ENCODE measurements around the gene SYNE1. TPM values are rescaled to one million over a fixed set of nuclear protein-coding genes. Genes with fewer than 3 reads are reported as not detected.

SYNE1 gene, protein sequence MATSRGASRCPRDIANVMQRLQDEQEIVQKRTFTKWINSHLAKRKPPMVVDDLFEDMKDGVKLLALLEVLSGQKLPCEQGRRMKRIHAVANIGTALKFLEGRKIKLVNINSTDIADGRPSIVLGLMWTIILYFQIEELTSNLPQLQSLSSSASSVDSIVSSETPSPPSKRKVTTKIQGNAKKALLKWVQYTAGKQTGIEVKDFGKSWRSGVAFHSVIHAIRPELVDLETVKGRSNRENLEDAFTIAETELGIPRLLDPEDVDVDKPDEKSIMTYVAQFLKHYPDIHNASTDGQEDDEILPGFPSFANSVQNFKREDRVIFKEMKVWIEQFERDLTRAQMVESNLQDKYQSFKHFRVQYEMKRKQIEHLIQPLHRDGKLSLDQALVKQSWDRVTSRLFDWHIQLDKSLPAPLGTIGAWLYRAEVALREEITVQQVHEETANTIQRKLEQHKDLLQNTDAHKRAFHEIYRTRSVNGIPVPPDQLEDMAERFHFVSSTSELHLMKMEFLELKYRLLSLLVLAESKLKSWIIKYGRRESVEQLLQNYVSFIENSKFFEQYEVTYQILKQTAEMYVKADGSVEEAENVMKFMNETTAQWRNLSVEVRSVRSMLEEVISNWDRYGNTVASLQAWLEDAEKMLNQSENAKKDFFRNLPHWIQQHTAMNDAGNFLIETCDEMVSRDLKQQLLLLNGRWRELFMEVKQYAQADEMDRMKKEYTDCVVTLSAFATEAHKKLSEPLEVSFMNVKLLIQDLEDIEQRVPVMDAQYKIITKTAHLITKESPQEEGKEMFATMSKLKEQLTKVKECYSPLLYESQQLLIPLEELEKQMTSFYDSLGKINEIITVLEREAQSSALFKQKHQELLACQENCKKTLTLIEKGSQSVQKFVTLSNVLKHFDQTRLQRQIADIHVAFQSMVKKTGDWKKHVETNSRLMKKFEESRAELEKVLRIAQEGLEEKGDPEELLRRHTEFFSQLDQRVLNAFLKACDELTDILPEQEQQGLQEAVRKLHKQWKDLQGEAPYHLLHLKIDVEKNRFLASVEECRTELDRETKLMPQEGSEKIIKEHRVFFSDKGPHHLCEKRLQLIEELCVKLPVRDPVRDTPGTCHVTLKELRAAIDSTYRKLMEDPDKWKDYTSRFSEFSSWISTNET (N-terminal part only)
- 28.5 and 39.7 TPM in 2 replicates for polyA plus RNA-seq (2011; rRNA removed)
- 15.2 and 17.9 TPM in 2 replicates for polyA plus RNA-seq (2012; cell fraction: cytosol; rRNA removed)
- polyA plus RNA-seq (2012; cell fraction: nucleus; rRNA removed), result 62.4 and 65.6 TPM in 2 replicates
- 9.9 to 15.9 TPM (median 10.5 TPM) in 3 replicates for polyA plus RNA-seq (2017; fragmentation: RNase III; extraction: RNeasy Plus Mini Kit Qiagen cat#74134 plus additional on column Dnase treatment)
- 103 and 134 TPM in 2 replicates for polyA minus RNA-seq (2011; rRNA and poly(A)+ RNA removed)

DNA sequence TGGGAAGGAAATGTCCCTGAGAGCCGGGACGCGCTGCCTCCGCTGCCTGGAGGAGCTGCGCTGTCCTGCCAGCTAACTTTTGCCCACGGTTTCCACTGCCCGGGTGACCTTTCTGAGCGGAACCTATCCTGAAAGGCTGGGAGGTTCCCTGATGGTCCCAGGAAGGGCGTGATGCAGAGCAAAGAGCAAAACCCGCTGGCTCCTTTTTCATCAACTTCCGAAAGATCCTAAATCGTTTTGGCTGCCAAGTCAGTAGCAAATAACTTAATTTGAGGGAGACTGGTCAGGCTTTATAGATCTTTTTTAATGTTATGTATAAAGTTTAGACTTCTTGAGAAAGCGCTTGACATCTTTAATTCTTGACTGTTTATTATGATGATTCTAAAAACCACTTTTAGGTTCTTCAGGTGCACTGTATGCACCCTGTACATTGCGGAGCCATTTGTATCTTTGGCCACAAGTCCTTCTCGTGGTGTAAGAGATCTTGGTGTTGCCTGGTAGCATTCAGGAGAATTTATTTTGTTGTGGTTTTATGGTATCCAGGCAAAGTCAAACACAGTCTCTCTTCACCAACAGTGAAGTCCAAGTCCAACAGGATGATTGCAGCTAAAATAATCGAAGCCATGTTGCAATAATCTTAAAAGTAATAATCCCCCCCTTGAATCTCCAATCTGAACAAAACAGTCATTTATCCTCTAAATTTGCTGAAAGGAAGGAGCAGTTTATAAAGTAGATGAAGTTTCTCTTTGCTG lies at the start of gene SYNE1:
SYNE1 (minus strand) TSS at position 67 of the 752 bp plus-strand sequence. CDS start 9,031 bp downstream, outside the sequence.
- FAIRE-seq (no peak), ATAC-seq (peak; percentile 76 to 79), DNase-seq (ENCODE audit: low read depth in 1 of 2, low spot score in 1 of 2) (peak; percentile 5 to 12)
- H3K4me3 ChIP-seq, result peak within 1 kb of the TSS; percentile 73
- ChIA-PET CTCF (interaction anchor here (1.5 kb wide), 1 partner anchor 34 kb away, joined by 3 read pairs; no protein-coding TSS in a partner anchor), POLR2A (no interaction called here)
- TF ChIP-seq CBX8 (IDR thresholded peaks at IDR 0.05) (peak; percentile 72; the same call in 1 of the 2 replicates), EHMT2 (IDR thresholded peaks at IDR 0.05; ENCODE audit: low read depth) (no peak), ESRRA (IDR thresholded peaks at IDR 0.05; ENCODE audit: borderline replicate concordance, low read length) (no peak), RFX5 (IDR thresholded peaks at IDR 0.05) (no peak), PHF8 (IDR thresholded peaks at IDR 0.05; ENCODE audit: borderline replicate concordance, low read depth) (no peak), KDM1A (IDR thresholded peaks at IDR 0.05; ENCODE audit: low read depth) (no peak), NR3C1 (IDR thresholded peaks at IDR 0.05) (no peak), JUN (IDR thresholded peaks at IDR 0.05) (no peak), BHLHE40 (IDR thresholded peaks at IDR 0.05; ENCODE audit: low read depth, low read length) (no peak), PBX3 (IDR thresholded peaks at IDR 0.05) (no peak), RNF2 (IDR thresholded peaks at IDR 0.05; ENCODE audit: borderline replicate concordance, low read depth) (peak; percentile 20; the same call in 1 of the 2 replicates)
- TF ChIP-seq, protein P1, sequence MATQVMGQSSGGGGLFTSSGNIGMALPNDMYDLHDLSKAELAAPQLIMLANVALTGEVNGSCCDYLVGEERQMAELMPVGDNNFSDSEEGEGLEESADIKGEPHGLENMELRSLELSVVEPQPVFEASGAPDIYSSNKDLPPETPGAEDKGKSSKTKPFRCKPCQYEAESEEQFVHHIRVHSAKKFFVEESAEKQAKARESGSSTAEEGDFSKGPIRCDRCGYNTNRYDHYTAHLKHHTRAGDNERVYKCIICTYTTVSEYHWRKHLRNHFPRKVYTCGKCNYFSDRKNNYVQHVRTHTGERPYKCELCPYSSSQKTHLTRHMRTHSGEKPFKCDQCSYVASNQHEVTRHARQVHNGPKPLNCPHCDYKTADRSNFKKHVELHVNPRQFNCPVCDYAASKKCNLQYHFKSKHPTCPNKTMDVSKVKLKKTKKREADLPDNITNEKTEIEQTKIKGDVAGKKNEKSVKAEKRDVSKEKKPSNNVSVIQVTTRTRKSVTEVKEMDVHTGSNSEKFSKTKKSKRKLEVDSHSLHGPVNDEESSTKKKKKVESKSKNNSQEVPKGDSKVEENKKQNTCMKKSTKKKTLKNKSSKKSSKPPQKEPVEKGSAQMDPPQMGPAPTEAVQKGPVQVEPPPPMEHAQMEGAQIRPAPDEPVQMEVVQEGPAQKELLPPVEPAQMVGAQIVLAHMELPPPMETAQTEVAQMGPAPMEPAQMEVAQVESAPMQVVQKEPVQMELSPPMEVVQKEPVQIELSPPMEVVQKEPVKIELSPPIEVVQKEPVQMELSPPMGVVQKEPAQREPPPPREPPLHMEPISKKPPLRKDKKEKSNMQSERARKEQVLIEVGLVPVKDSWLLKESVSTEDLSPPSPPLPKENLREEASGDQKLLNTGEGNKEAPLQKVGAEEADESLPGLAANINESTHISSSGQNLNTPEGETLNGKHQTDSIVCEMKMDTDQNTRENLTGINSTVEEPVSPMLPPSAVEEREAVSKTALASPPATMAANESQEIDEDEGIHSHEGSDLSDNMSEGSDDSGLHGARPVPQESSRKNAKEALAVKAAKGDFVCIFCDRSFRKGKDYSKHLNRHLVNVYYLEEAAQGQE (IDR thresholded peaks at IDR 0.05), result no peak
- TF ChIP-seq, protein P2, sequence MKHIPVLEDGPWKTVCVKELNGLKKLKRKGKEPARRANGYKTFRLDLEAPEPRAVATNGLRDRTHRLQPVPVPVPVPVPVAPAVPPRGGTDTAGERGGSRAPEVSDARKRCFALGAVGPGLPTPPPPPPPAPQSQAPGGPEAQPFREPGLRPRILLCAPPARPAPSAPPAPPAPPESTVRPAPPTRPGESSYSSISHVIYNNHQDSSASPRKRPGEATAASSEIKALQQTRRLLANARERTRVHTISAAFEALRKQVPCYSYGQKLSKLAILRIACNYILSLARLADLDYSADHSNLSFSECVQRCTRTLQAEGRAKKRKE (CRISPR knock-in tag; IDR thresholded peaks at IDR 0.05; ENCODE audit: low read depth), result no peak
- peak within 1 kb of the TSS; percentile 95 for H3K4me2 ChIP-seq
- no peaks in the 10 kb centered on the region for H3K4me1 ChIP-seq
- no peaks in the 10 kb centered on the region for H3K9me3 ChIP-seq
- 38% methylated on average over 11 of the region's 16 CpGs for WGBS (ENCODE audit: missing lambda C conversion rate)
- H3K27ac ChIP-seq, result peak within 1 kb of the TSS; percentile 42 to 86; a peak in 4 of 6 replicates

DNA sequence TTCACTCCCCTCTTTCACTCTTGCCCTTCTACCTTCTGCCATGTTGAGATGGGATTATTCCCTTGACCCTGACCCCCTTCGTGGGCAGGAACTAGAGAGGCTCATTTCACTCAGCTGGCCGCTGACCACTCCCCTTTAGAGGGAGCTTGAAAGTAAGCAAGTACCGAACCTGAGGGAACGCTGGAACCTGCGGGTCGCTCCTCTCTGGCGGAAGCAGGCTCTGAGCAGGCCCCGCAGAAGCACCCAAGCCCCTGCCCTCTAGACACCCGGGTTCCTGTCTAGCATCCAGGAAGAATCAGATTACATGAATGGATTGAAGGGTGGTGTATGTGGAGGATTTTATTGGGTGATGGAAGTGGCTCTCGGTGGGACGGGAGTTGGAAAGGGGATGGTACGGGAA lies 48.7 kb upstream of the SYNE1 start:
- ATAC-seq, result no peak
- CTCF ChIA-PET, result no interaction called here
- Histone ChIP-seq H3K4me1 (no peaks in the 10 kb centered on the region), H3K27ac (no peak overlapping the region), H3K9me3 (no peaks in the 10 kb centered on the region), H3K4me2 (no peak overlapping the region), H3K4me3 (no peak overlapping the region)
- no peak for DNase-seq (ENCODE audit: low read depth in 1 of 2, low spot score in 1 of 2)
- WGBS (ENCODE audit: missing lambda C conversion rate), result 69% methylated on average over 12 of the region's 12 CpGs
- POLR2A ChIA-PET, result no interaction called here
- FAIRE-seq, result no peak
- TF ChIP-seq EHMT2 (IDR thresholded peaks at IDR 0.05; ENCODE audit: low read depth) (no peak), TP53 (CRISPR knock-in tag; IDR thresholded peaks at IDR 0.05) (no peak), BHLHE40 (IDR thresholded peaks at IDR 0.05; ENCODE audit: low read depth, low read length) (no peak), KDM5A (IDR thresholded peaks at IDR 0.05) (no peak), NFE2L2 (conservative IDR thresholded peaks at IDR 0.05; ENCODE audit: low read length) (no peak), MYC (IDR thresholded peaks at IDR 0.05; ENCODE audit: borderline replicate concordance, low read length) (no peak), RFX5 (IDR thresholded peaks at IDR 0.05) (no peak), RNF2 (IDR thresholded peaks at IDR 0.05; ENCODE audit: borderline replicate concordance, low read depth) (no peak), HEYL (CRISPR knock-in tag; IDR thresholded peaks at IDR 0.05) (no peak), PBX3 (IDR thresholded peaks at IDR 0.05) (no peak), ZSCAN20 (CRISPR knock-in tag; IDR thresholded peaks at IDR 0.05) (no peak), FOSL2 (IDR thresholded peaks at IDR 0.05) (no peak), FOSL2 (CRISPR knock-in tag; IDR thresholded peaks at IDR 0.05) (no peak), BCL3 (IDR thresholded peaks at IDR 0.05) (no peak)

All from A549 (cell line).